CD1c-positive myeloid dendritic cell (primary cell): ENCODE data around the gene RIIAD1.

Experiments
- DNase-seq: peaks from one replicate; pipeline ENCODE4 v3.0.0-alpha.2; 2016; ENCODE audit errors: extremely low spot score

The RIIAD1 gene

GRCh38 chr1:151711044-151711800, 10.1 kb upstream of the RIIAD1 start:
- DNase-seq = no peak

- no peak for DNase-seq
Observed at GRCh38 chr1:151711951-151712350, 9.4 kb upstream of the RIIAD1 start.

GRCh38 chr1:151713044-151713443, 8.3 kb upstream of the RIIAD1 start:
- no peak for DNase-seq

GRCh38 chr1:151713874-151714273, 7.4 kb upstream of the RIIAD1 start:
- DNase-seq = no peak

GRCh38 chr1:151714820-151715725, 6.2 kb upstream of the RIIAD1 start:
- no peak for DNase-seq

GRCh38 chr1:151715726-151716404, 5.5 kb upstream of the RIIAD1 start:
- DNase-seq = no peak

- no peak for DNase-seq
Observed at GRCh38 chr1:151716405-151716762, 4.9 kb upstream of the RIIAD1 start.

GRCh38 chr1:151716771-151717631, 4.3 kb upstream of the RIIAD1 start, which contains the start of gene CELF3:
Gene CELF3 (minus strand): TSS chr1:151716803. CDS start chr1:151716020, 783 bp downstream.
- no peak for DNase-seq

- no peak for DNase-seq
Observed at GRCh38 chr1:151718011-151718431, 3.3 kb upstream of the RIIAD1 start.

- no peak for DNase-seq
Observed at GRCh38 chr1:151718666-151719065, 2.7 kb upstream of the RIIAD1 start.

- no peak for DNase-seq
Observed at GRCh38 chr1:151720125-151720524, 1.2 kb upstream of the RIIAD1 start.

GRCh38 chr1:151720554-151720953, 768 bp upstream of the RIIAD1 start:
- DNase-seq = no peak

GRCh38 chr1:151721788-151722510, 627 bp downstream of the RIIAD1 start:
- no peak for DNase-seq

- no peak for DNase-seq
Observed at GRCh38 chr1:151723726-151724370, 2.5 kb downstream of the RIIAD1 start.

GRCh38 chr1:151728151-151729054, 7.1 kb downstream of the RIIAD1 start:
- DNase-seq = no peak

GRCh38 chr1:151729157-151729965, 8.0 kb downstream of the RIIAD1 start:
- no peak for DNase-seq

GRCh38 chr1:151729966-151730291, 8.6 kb downstream of the RIIAD1 start:
- DNase-seq = no peak

GRCh38 chr1:151733126-151733525, 11.8 kb downstream of the RIIAD1 start:
- no peak for DNase-seq
